Kidney epithelial cell (primary cell): ENCODE data around the gene IFNL2. TPM values are rescaled to one million over a fixed set of nuclear protein-coding genes. Genes with fewer than 3 reads are reported as not detected.

ENCODE experiments used
- DNase-seq: peaks from one replicate; pipeline ENCODE4 v3.0.0-alpha.2; 2010; ENCODE audit warnings: low read depth
- H3K27me3 ChIP-seq: 2 replicates; pipeline ENCODE4 v1.6.0; 2011; ENCODE audit warnings: low read length; ENCODE audit not compliant: control insufficient read depth, insufficient read depth
- H3K36me3 ChIP-seq: 2 replicates; pipeline ENCODE4 v1.5.1; 2011; ENCODE audit warnings: low read length; ENCODE audit not compliant: control insufficient read depth, insufficient read depth
- H3K4me3 ChIP-seq: 2 replicates; pipeline ENCODE4 v1.5.1; 2011; ENCODE audit warnings: low read depth, mild to moderate bottlenecking, control low read depth, low read length
- CTCF ChIP-seq: IDR thresholded peaks from 2 replicates; pipeline ENCODE4 v1.5.1; 2011; ENCODE audit warnings: mild to moderate bottlenecking, moderate library complexity, low read length, control low read depth, inconsistent platforms; ENCODE audit not compliant: insufficient read depth, poor library complexity, severe bottlenecking
- total RNA-seq: library from RNA; depleted of rRNA; stranded (reverse); fragments of >200 nt; gene quantifications from 2 replicates; pipeline ENCODE4 v1.2.3, GENCODE V29; 2015

IFNL2 gene
- total RNA-seq, 1 donor from 2014 or later, result not detected

- TF ChIP-seq CTCF, result no peak
- H3K27me3 ChIP-seq, result peaks cover 7% of the 10 kb centered on the region
- no peaks in the 10 kb centered on the region for H3K36me3 ChIP-seq
- no peak overlapping the region for H3K4me3 ChIP-seq
- DNase-seq, result no peak
These were observed 49.9 kb downstream of the IFNL2 start for GRCh38 chr19:39318071-39318470.

- DNase-seq, result no peak
- TF ChIP-seq CTCF, result no peak
- Histone ChIP-seq H3K36me3 (no peaks in the 10 kb centered on the region), H3K27me3 (peaks cover 9% of the 10 kb centered on the region), H3K4me3 (no peak overlapping the region)
These were observed 50.5 kb downstream of the IFNL2 start for GRCh38 chr19:39318690-39319089.

DNA sequence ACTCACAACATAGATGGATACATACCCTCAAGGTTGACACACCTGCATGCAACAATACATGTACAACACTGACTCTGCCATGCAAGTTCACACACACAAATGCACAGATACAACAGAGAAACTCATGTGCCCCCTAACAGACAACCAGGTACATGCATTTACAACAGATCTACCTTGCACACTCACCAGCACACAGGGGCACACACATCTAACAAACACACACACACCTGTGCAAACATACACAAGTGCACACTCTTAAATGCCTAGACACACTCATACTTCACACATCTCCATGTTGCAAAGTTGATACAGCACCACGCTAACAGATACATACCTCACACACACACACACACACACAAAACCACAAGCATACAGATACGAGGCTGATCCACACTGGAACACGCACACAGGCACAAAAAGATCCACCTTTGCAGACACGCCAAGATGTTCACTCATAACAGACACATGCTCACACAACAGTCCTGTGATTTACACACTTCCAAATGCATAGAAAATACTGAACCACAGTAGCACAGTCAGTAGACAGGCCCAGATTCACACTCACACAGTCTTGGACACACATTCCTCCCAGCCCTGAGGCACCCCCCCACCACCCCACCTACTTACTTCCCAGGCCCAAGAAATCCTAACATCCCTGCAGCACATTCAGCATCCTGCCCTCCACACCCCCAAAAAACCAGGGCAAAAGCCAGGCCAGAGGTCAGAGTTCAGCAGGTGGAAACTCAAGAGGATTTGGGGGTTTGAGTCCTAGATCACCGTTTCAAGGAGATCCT lies 51.1 kb downstream of the IFNL2 start:
- no peak for DNase-seq
- peaks cover 9% of the 10 kb centered on the region for H3K27me3 ChIP-seq
- H3K4me3 ChIP-seq, result no peak overlapping the region
- TF ChIP-seq CTCF, result no peak
- no peaks in the 10 kb centered on the region for H3K36me3 ChIP-seq

Other genes with a start within 250 kb of the IFNL2 start
- gene FBXO27, start 235.8 kb upstream of the IFNL2 start, total RNA-seq, result 3.0 and 6.9 TPM in 2 replicates
- 0.33 and 0.82 TPM in 2 replicates for gene ACP7, start 184.0 kb upstream of the IFNL2 start, total RNA-seq
- 23.7 and 27.3 TPM in 2 replicates for gene PAK4, start 142.6 kb upstream of the IFNL2 start, total RNA-seq
- gene NCCRP1, start 71.4 kb upstream of the IFNL2 start, total RNA-seq, result 6.0 and 6.8 TPM in 2 replicates
- gene SYCN, start 64.1 kb upstream of the IFNL2 start, total RNA-seq, result not detected in 2 replicates
- not detected in 2 replicates for gene IFNL3, start 23.4 kb upstream of the IFNL2 start, total RNA-seq
- not detected in 2 replicates for gene IFNL4, start 19.5 kb upstream of the IFNL2 start, total RNA-seq
- gene IFNL1, start 28.0 kb downstream of the IFNL2 start, total RNA-seq, result not detected in 2 replicates
- 0.07 and 0.46 TPM in 2 replicates for gene LRFN1, start 52.5 kb downstream of the IFNL2 start, total RNA-seq
- not detected in 2 replicates for gene GMFG, start 67.6 kb downstream of the IFNL2 start, total RNA-seq
- gene SAMD4B, start 74.0 kb downstream of the IFNL2 start, total RNA-seq, result 123 and 133 TPM in 2 replicates
- gene PAF1, start 122.7 kb downstream of the IFNL2 start, total RNA-seq, result 37.8 and 44.6 TPM in 2 replicates
- gene MED29, start 123.0 kb downstream of the IFNL2 start, total RNA-seq, result 22.8 and 28.6 TPM in 2 replicates
- gene ZFP36, start 138.5 kb downstream of the IFNL2 start, total RNA-seq, result 7.5 and 12.4 TPM in 2 replicates
- gene PLEKHG2, start 144.3 kb downstream of the IFNL2 start, total RNA-seq, result 22.8 and 46.9 TPM in 2 replicates
- gene RPS16, start 167.6 kb downstream of the IFNL2 start, total RNA-seq, result 1,721 and 2,288 TPM in 2 replicates
- 106 and 121 TPM in 2 replicates for gene SUPT5H, start 177.2 kb downstream of the IFNL2 start, total RNA-seq
- gene TIMM50, start 212.4 kb downstream of the IFNL2 start, total RNA-seq, result 89.0 and 94.3 TPM in 2 replicates
- gene DLL3, start 230.6 kb downstream of the IFNL2 start, total RNA-seq, result 2.4 and 4.7 TPM in 2 replicates
- 0.27 and 0.42 TPM in 2 replicates for gene SELENOV, start 246.7 kb downstream of the IFNL2 start, total RNA-seq